ENCODE measurements around the gene RIMKLA. TPM values are rescaled to one million over a fixed set of nuclear protein-coding genes. Genes with fewer than 3 reads are reported as not detected.

Gene RIMKLA
- total and polyA plus RNA-seq, 2 experiments from 2014 or later: 4.1 to 6.6 TPM

DNA sequence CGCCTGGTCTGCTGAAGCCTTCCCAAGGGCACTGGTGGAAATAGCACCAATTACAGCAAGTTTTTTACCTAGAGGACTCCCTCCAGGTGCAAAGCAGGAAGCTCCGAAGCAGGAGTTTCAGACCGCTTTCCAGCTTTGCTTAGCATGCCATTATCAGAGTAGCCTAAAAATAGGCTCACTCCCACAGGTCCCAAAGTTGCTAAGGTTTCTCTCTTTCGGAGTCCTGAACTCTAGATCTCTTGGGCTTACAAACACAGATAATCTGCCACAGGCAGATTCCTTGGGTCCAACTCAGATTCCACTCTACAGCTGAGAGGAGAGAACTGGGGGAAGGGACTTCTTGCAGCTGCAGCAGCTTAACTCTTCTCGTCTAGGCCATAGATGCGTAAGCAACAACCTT is 52.8 kb downstream of the RIMKLA start:
- TF ChIP-seq STAT1 (IDR thresholded peaks at IDR 0.05; ENCODE audit: unreplicated experiment): no peak
- TF ChIP-seq ZNF114 (CRISPR knock-in tag; IDR thresholded peaks at IDR 0.05): no peak
- no peak for TF ChIP-seq EZH2 (IDR thresholded peaks at IDR 0.05; ENCODE audit: low read depth, unreplicated experiment)
- TF ChIP-seq CREB1 (CRISPR knock-in tag; IDR thresholded peaks at IDR 0.05; ENCODE audit: low read depth): no peak
- TF ChIP-seq, protein P1, sequence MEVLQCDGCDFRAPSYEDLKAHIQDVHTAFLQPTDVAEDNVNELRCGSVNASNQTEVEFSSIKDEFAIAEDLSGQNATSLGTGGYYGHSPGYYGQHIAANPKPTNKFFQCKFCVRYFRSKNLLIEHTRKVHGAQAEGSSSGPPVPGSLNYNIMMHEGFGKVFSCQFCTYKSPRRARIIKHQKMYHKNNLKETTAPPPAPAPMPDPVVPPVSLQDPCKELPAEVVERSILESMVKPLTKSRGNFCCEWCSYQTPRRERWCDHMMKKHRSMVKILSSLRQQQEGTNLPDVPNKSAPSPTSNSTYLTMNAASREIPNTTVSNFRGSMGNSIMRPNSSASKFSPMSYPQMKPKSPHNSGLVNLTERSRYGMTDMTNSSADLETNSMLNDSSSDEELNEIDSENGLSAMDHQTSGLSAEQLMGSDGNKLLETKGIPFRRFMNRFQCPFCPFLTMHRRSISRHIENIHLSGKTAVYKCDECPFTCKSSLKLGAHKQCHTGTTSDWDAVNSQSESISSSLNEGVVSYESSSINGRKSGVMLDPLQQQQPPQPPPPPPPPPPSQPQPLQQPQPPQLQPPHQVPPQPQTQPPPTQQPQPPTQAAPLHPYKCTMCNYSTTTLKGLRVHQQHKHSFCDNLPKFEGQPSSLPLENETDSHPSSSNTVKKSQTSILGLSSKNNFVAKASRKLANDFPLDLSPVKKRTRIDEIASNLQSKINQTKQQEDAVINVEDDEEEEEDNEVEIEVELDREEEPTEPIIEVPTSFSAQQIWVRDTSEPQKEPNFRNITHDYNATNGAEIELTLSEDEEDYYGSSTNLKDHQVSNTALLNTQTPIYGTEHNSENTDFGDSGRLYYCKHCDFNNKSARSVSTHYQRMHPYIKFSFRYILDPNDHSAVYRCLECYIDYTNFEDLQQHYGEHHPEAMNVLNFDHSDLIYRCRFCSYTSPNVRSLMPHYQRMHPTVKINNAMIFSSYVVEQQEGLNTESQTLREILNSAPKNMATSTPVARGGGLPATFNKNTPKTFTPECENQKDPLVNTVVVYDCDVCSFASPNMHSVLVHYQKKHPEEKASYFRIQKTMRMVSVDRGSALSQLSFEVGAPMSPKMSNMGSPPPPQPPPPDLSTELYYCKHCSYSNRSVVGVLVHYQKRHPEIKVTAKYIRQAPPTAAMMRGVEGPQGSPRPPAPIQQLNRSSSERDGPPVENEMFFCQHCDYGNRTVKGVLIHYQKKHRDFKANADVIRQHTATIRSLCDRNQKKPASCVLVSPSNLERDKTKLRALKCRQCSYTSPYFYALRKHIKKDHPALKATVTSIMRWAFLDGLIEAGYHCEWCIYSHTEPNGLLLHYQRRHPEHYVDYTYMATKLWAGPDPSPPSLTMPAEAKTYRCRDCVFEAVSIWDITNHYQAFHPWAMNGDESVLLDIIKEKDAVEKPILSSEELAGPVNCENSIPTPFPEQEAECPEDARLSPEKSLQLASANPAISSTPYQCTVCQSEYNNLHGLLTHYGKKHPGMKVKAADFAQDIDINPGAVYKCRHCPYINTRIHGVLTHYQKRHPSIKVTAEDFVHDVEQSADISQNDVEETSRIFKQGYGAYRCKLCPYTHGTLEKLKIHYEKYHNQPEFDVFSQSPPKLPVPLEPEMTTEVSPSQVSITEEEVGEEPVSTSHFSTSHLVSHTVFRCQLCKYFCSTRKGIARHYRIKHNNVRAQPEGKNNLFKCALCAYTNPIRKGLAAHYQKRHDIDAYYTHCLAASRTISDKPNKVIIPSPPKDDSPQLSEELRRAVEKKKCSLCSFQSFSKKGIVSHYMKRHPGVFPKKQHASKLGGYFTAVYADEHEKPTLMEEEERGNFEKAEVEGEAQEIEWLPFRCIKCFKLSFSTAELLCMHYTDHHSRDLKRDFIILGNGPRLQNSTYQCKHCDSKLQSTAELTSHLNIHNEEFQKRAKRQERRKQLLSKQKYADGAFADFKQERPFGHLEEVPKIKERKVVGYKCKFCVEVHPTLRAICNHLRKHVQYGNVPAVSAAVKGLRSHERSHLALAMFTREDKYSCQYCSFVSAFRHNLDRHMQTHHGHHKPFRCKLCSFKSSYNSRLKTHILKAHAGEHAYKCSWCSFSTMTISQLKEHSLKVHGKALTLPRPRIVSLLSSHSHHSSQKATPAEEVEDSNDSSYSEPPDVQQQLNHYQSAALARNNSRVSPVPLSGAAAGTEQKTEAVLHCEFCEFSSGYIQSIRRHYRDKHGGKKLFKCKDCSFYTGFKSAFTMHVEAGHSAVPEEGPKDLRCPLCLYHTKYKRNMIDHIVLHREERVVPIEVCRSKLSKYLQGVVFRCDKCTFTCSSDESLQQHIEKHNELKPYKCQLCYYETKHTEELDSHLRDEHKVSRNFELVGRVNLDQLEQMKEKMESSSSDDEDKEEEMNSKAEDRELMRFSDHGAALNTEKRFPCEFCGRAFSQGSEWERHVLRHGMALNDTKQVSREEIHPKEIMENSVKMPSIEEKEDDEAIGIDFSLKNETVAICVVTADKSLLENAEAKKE (CRISPR knock-in tag; IDR thresholded peaks at IDR 0.05): no peak
- TF ChIP-seq, protein P2, sequence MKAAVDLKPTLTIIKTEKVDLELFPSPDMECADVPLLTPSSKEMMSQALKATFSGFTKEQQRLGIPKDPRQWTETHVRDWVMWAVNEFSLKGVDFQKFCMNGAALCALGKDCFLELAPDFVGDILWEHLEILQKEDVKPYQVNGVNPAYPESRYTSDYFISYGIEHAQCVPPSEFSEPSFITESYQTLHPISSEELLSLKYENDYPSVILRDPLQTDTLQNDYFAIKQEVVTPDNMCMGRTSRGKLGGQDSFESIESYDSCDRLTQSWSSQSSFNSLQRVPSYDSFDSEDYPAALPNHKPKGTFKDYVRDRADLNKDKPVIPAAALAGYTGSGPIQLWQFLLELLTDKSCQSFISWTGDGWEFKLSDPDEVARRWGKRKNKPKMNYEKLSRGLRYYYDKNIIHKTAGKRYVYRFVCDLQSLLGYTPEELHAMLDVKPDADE (IDR thresholded peaks at IDR 0.05): no peak
- no peak for TF ChIP-seq NANOG (IDR thresholded peaks at IDR 0.05; ENCODE audit: borderline replicate concordance)
- no peak for TF ChIP-seq EZH2phosphoT487 (IDR thresholded peaks at IDR 0.05; ENCODE audit: unreplicated experiment)
- no peak for TF ChIP-seq POLR2AphosphoS5 (IDR thresholded peaks at IDR 0.05; ENCODE audit: low read depth)
- TF ChIP-seq JUNB (IDR thresholded peaks at IDR 0.05; ENCODE audit: unreplicated experiment): no peak
- TF ChIP-seq CTCF (conservative IDR thresholded peaks at IDR 0.05; ENCODE audit: low read depth in 2 of 2): no peak
- Histone ChIP-seq H3K36me3 (ENCODE audit: insufficient read depth) (no peaks in the 10 kb centered on the region), H3K9me2 (ENCODE audit: insufficient read depth) (no peaks in the 10 kb centered on the region), H2AFZ (peak overlapping the region; percentile 70; the same call in 1 of the 2 replicates), H3F3A (replicated peaks; ENCODE audit: low read depth) (no peaks in the 10 kb centered on the region), H3K4me3 (no peak overlapping the region), H4K20me1 (replicated peaks; ENCODE audit: insufficient read depth) (no peaks in the 10 kb centered on the region), H3K27ac (ENCODE audit: low read depth) (no peak overlapping the region), H3K27me3 (ENCODE audit: insufficient read depth) (no peaks in the 10 kb centered on the region), H3K79me2 (replicated peaks; ENCODE audit: insufficient read depth) (no peaks in the 10 kb centered on the region), H3K4me2 (no peak overlapping the region), H3K4me1 (ENCODE audit: insufficient read depth) (no peaks in the 10 kb centered on the region)
- Mint-ChIP-seq H3K27me3 (ENCODE audit: insufficient read depth, low read depth, poor library complexity) (no peaks in the 10 kb centered on the region), H3K4me1 (peaks cover 11% of the 10 kb centered on the region; the same call in 2 of the 3 replicates), H3K9me3 (no peaks in the 10 kb centered on the region; the same call in 2 of the 3 replicates), H3K36me3 (ENCODE audit: low read depth) (no peaks in the 10 kb centered on the region), H3K4me3 (no peak overlapping the region), H3K27ac (no peak overlapping the region)
- DNase-seq (ENCODE audit: low spot score) (peak; percentile 21), ATAC-seq (no peak)

All from GM23338 (cell line).